Ecto neural progenitor cell (in vitro differentiated cells): ENCODE measurements around the gene GSTO2.

Source experiments
- DNase-seq: peaks from one replicate; pipeline ENCODE4 v3.0.0-alpha.2; 2018; ENCODE audit warnings: low spot score

GSTO2 gene

GRCh38 chr10:104253606-104254410 is 15.2 kb upstream of the GSTO2 start:
- no peak for DNase-seq

DNA sequence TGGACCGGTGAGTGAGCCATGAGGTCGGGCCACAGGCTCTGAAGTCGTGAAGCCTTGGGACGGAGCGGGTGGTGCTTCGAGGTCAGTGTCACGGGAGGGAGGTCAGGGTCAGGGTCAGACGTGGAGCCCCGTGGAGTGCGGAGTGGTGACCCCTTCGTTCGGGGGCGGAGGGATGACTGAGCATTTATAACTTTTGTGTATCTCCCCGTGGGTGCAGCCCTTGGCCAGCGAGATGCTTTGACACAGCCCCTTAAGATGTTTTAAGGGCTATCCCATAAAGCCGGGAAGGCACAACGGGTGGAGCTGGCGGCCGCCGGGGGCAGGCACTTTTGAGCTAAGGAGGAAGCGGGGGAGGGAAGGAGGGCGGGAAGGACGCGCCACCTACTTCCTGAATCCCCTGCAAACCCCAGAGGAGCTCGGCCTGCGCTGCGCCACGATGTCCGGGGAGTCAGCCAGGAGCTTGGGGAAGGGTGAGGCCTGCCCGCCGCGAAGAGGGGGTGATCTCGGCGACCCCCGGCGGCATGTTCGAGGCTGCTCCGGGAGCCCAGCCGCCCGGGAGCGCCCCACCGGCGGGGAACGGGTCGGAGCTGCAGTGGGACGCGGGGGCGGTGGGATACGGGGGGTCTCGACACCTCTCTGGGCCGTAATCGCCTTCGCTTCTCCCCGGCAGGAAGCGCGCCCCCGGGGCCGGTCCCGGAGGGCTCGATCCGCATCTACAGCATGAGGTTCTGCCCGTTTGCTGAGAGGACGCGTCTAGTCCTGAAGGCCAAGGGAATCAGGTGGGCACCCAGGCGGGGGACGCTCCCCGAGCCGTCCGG is 14.3 kb upstream of the GSTO2 start, which contains the start of gene GSTO1:
Gene GSTO1 (plus strand): TSS at position 400 of the 818 bp plus-strand sequence. CDS start 37 bp downstream, at position 437.
- peak; percentile 67 for DNase-seq

GRCh38 chr10:104255311-104255981 is 13.5 kb upstream of the GSTO2 start:
- no peak for DNase-seq

GRCh38 chr10:104256335-104256961 is 12.5 kb upstream of the GSTO2 start:
- no peak for DNase-seq

- DNase-seq, result no peak
Observed at GRCh38 chr10:104257235-104257634, 11.7 kb upstream of the GSTO2 start.

DNA sequence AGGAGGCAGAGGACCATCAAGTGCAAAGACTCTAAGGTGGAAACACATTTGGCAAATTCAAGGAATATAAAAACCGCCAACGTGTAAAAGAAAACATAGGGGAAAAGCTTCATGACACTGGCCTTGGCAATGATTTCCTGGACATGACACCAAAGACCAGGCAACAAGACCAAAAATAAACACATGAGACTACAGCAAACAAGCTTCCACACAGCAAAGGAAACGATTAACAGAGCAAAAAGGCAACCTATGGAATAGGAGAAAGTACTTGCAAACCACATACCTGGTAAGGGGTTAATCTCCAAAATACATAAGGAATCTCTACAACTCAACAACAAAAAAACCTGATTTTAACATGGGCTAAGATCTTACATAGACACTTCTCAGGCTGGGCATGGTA is 10.8 kb upstream of the GSTO2 start:
- no peak for DNase-seq

GRCh38 chr10:104259456-104259855 is 9.5 kb upstream of the GSTO2 start:
- DNase-seq, result no peak

DNA sequence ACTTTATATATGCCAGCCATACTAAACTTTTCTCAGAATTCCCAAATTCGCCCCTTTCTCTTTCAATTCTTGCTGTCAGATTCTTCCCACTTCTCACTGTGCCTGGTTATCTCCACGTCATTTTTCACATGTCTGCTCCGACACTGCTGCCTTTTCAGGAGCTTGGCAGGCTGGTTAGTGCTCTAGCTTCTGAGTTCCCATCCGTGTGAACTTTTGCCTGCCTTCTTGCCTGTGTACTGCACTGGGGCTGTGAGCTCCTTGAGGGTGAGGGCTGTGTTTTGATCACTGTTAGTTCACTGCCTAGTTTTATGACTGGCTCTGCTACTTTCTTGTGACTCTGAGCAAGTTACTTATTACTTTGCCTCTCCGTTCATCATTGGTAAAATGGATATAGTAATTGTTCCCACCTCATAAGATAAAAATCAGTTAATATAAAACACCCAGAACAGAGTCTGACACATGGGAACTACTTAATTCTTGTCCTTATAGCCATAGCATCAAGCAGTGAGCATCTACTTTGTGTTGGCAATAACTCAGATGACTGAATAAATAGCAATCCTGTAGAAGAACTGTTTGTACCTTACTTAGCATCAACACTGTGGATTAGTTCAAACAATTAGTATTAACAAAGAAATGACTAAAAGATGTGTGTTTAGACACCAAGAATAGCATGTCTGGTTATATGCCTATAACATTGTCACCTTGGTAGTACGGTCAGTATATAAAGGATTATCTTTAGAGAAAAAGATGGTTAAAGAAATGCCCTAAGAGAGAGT is 8.8 kb upstream of the GSTO2 start:
- no peak for DNase-seq

- DNase-seq, result no peak
Observed at GRCh38 chr10:104260775-104261115, 8.2 kb upstream of the GSTO2 start.

DNA sequence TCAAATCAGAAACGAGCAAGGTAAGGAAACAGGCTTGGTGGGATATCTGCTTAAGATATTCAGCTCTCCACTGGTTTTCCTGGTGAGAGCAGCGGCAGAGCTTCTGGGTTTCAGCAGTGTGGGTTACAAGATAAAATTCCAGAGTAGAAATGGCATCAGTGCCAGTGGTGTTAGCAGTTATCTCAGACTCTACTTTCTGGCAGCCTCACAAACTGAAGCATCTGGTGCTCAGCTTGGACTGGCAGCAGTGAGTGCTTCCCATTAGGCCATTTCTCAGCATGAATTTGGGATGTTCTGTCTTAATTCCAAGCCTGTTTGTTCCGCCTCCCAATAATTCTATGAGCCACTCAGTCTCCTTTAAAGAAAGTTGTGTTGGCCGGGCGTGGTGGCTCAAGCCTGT is 6.9 kb upstream of the GSTO2 start:
- no peak for DNase-seq

- no peak for DNase-seq
Observed at GRCh38 chr10:104264783-104265182, 4.2 kb upstream of the GSTO2 start.

DNA sequence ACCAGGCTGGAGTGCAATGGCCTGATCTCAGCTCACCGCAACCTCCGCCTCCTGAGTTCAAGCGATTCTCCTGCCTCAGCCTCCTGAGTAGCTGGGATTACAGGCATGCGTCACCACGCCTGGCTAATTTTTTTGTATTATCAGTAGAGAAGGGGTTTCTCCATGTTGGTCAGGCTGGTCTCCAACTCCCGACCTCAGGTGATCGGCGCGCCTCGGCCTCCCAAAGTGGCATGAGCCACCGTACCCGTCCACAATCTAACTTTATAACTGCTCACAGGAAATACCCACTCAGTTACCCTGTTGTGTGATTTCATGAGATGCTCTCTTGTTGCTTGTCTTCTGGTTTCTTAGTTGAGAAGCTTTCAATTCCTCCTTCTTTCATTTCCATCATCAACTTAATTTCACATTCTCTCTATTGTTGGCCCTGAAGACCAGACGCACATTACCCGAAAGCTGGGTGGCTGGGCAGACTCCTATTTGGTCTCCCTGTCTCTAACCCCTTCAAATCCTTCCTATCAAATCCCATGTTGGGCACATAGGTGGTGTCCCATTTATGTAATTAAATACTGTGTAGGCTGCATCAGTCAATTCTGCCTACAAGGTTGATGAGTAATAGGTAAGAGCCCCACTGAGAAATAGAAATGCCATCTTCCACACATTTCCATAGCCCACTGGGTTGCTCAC is 1.1 kb upstream of the GSTO2 start:
- no peak for DNase-seq

GRCh38 chr10:104268405-104268712 is 625 bp upstream of the GSTO2 start:
- DNase-seq, result no peak

- no peak for DNase-seq
Observed at GRCh38 chr10:104273286-104273685, 4.3 kb downstream of the GSTO2 start.

GRCh38 chr10:104273899-104274575 is 5.1 kb downstream of the GSTO2 start:
- DNase-seq, result no peak

DNA sequence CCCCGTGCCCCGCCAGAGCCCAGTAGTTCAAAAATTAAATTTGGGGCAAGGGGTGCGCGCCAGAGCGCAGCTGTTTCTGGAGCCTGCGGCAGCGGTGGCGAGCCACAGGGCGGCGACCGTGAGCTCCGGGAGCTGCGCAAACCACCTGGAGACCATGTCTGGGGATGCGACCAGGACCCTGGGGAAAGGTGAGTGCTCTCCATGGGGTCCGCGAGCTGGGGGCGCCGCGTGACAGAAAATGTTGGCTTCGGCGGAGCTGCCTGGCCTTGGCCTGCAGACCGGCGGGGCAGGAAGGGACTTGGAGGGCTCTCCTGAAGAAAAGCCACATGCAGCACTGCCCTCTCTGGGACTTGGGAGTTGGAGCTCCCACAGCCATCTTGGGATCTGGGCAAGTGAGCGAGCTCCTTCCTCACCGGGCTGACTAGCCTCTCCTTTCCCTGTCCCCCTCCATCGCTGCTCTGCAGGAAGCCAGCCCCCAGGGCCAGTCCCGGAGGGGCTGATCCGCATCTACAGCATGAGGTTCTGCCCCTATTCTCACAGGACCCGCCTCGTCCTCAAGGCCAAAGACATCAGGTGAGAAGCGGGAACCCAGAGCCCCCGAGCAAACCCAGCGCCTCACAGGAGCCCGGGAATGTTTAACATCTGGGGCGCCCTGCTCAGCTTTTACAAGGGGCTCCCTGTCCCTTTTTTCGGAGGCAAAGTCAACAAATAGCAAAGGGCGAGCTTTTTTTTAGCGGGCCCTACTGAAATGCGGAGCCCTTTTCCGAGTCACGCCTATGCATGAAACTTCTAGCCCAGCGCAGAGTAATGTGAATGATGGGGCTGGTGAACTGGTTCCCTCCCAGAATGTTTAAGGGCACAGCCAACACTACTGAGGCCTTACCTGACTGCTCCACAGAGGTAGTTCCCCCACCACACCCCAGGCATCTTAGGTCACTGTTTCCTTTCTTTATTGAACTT is 6.1 kb downstream of the GSTO2 start:
- DNase-seq, result peak; percentile 77

DNA sequence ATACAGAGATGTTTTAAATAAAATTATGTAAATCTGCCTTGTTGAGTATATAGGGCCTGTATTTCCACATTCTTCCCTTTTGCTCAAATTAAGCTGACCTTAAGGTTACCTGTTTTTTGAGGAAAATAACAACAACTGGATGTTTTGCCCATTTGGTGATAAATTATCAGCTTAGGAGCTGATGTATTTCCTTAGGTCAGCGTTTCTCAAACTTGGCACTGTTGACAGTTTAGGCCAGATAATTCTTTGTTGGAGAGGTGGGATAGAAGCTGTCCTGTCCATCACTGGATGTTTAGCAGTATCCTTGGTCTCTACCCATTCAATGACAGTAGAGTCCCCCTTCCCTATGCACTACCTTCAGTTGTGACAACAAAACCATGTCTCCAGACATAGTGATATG is 7.2 kb downstream of the GSTO2 start:
- DNase-seq, result no peak

GRCh38 chr10:104277785-104278184 is 8.8 kb downstream of the GSTO2 start:
- no peak for DNase-seq

DNA sequence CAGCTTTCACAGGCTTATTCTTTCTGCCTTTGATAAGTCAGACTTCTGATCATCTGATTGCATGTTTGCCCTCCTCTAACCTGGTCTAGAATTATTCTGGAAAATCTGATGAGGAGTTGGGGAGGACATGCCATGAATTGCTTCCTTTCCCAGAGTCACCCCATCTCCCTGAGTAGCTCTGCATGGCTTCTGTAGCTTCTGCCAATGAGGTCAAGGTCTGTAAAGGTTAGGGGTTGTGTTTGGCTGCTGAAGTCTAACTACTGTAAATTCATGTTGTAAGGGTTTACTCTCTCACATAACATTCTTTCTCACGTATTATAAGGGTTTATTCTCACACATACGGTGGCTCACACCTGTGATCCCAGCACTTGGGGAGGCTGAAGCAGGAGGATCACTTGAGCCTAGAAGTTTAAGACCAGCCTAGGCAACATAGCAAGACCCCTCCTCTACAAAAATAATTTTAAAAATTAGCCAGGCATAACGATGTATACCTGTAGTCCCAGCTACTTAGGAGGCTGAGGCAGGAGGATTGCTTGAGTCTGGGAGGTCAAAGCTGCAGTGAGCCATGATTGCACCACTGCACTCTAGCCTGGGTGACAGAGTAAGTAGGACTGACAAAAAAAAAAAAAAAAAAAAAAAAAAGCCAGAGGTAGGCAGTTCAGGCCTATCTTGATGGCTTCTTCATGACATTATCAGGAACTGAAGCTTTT is 10.7 kb downstream of the GSTO2 start:
- DNase-seq, result no peak
